SK-MEL-5 (cell line): Measurements from ENCODE around the gene SCMH1. TPM values are rescaled to one million over a fixed set of nuclear protein-coding genes. Genes with fewer than 3 reads are reported as not detected.

Experiments
- DNase-seq: peaks from one replicate; pipeline ENCODE4 v3.0.0-alpha.2; 2016; ENCODE audit warnings: low read depth, low spot score
- in situ Hi-C: cut with HindIII; loops from 2 replicates; pipeline ENCODE4 v1.10.0; 2016; ENCODE audit warnings: low sequenced_read_pairs, high pct_unique_total_duplicates, low pct_unique_long_range_greater_than_20kb
- total RNA-seq: library from RNA; depleted of rRNA; stranded (reverse); fragments of >200 nt; shearing (Covaris generic); gene quantifications from 2 replicates; pipeline ENCODE4 v1.2.3, GENCODE V29; 2014; rRNA removed

The SCMH1 gene
- total RNA-seq, 1 experiment from 2014 or later: 16.8 TPM

GRCh38 chr1:40981691-40982448 is 260.2 kb downstream of the SCMH1 start:
- DNase-seq: no peak
- in situ Hi-C loops: no loop called here

DNA sequence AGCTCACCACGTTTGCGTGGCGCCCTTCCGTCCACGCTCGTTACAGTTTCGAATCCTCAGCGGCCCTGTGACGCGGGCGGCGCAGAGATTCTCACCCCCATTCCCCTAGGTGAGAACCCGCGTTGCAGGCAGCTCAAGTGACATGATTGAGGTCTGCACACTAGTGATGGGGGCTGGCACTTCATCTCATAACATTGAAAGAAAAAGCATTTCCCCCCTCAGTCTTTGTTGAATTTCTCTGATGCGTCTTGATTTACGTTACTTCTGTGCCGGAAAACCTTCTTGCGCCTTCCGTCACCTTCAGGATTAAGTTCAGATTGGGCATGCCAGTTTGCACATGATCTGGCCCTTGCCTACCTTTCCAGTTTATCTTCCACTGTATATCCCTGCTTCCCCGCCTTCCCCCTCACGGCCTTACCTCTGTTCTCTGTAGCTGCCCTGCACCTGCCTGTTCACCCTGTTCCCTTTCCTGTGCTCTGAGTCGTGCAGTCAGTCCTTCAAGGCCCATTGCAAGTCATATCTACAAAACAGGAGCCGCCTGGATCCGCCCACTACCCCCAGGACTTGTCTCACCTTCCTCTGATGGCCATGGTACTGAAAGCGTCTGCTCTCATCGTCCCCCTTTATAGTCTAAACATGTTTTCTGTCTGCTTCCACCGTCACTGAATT is 261.5 kb downstream of the SCMH1 start:
- DNase-seq: no peak
- in situ Hi-C loops: no loop called here

GRCh38 chr1:40980068-40980452 is 262.0 kb downstream of the SCMH1 start:
- DNase-seq: no peak
- in situ Hi-C loops: no loop called here

- in situ Hi-C loops: no loop called here
Observed at GRCh38 chr1:40979241-40980067, 262.7 kb downstream of the SCMH1 start, which contains the start of gene CTPS1. Gene CTPS1, plus strand, starts transcription at chr1:40979696. Its CDS starts 3,595 bp downstream, at chr1:40983291.

GRCh38 chr1:40978886-40979240 is 263.2 kb downstream of the SCMH1 start:
- no peak for DNase-seq
- in situ Hi-C loops: no loop called here

More at GRCh38 chr1:40979241-40980067, 262.7 kb downstream of the SCMH1 start, which contains the start of gene CTPS1:
- peak; percentile 90 for DNase-seq

DNA sequence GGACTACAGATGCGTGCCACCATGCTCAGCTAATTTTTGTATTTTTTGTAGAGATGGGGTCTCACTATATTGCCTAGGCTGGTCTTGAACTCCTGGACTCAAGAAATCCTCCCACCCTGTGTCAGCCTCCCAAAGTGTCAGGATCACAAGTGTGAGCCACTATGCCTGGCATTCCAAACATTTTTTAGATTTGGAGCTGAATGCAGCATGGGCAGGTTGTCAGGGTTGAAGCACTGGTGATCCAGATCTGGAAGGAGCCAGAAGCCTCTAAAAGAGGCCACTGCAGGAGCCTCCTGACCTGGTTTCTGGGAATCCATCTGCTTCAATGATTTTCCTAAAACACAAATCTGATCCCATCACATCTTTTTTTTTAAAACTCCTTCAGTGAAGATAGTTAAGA is 264.4 kb downstream of the SCMH1 start:
- DNase-seq: no peak
- in situ Hi-C loops: no loop called here

Other genes with a start within 250 kb of the SCMH1 start
- 0.05 and 0.16 TPM in 2 replicates for gene SLFNL1, start 220.6 kb downstream of the SCMH1 start, total RNA-seq
- gene FOXO6, start 119.1 kb upstream of the SCMH1 start, total RNA-seq: 0.18 and 0.24 TPM in 2 replicates
- gene EDN2, start 242.4 kb upstream of the SCMH1 start, total RNA-seq: not detected in 2 replicates